HTR-8/SVneo (cell line): ENCODE measurements around the gene ERV3-1.
"Not testable (repeated sequence)": the region's sequence is repeated elsewhere in the genome, so short reads cannot be mapped to it uniquely, and the experiment has no call there.

ENCODE experiments used
- DNase-seq: peaks from one replicate; pipeline ENCODE4 v3.0.0; 2011; ENCODE audit warnings: low spot score, mixed read lengths; ENCODE audit not compliant: insufficient read length
- FAIRE-seq: peaks from 2 replicates; lab custom pipeline; 2011; peaks lifted over from hg19 to GRCh38; lab: Jason Lieb, UNC

ERV3-1 gene

DNA sequence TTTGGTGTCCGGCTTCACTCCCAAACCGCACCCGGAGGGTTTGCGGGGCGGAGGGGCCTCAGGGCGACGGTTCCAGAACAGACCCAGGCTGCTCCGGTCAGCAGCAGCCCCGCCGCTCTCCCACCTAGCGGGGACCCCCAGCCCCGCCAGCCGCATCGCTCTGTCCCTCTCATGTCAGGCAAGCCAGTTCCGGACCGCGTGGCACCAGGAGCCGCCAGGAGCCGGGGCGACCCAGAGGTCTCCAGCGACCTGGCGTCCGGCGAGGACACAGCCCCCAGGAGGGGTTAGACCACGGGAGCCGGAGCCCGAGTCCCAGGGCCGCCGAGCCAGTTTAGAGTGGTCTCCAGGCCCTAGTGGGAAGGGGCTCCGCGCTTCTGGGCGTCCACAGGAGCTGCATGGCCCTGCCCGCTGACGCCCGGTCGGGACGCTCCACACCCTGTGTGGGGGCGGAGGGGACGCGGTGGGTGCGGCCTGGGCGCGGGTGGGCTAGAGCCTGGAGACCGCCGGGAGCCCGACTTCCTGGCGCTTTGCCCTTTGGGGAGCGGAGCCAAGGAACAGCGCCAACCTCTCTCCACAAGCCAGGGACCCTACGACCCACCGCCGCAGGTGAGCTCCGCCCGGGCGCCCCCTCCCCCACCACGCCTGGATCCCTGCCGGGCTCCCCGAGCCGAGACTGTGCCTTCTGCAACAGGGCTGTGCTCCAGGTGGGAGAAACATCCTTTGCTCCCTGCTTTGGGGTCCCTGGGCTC, 59.1 kb downstream of the ERV3-1 start:
- FAIRE-seq (no peak), DNase-seq (no peak)

DNA sequence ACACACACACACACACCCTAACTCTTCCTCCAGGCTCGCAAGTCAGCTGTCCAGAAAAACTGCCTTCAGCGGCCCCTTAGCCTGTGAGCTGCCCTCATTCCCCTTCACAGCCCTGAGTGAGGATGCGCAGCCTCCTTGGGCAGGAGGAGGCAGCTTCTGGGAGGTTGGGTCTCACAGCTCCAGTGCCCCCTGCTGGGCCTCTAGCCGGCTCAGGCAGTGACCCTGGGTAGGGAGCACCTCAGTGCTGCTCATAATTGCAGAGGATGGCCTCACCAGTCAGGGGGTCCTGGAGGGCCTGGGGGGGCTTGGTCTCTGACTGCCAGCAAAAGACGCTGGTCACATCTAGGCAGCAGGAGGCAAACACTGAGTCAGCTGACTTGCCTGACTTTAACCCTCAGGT, 59.7 kb downstream of the ERV3-1 start:
- FAIRE-seq: no peak
- no peak for DNase-seq

DNA sequence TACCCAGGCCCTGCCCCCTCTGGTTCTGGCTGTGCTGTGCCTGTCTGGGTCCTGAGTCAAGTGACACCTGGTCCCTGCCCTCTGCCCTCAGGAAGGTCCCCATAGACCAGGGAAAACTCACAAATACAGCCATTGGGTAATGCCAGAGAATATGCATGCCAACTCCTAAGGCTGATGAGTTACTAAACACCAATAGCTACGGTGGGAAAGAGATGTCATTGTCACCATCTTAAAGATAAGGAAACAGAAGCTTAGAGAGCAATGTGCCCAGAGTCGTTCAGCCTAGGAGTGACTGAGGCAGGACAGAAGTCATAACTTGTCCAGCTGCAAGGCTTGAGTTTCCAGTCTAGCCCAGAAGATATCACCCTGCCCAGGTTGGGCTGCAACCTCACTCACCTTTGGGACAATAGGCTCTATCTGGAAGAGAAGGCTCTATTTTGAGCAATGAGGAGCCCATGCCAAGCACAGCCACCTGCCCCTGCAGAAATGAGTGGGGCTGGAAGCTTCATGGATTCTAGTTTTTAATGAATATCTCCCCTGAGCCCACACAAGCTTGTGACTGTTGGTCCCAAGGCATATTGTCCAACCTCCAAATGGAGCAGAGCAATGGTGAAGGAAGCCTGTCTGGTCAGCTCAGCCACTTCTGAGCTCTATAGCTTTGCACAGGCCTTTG, 60.8 kb downstream of the ERV3-1 start:
- no peak for DNase-seq
- FAIRE-seq: no peak

DNA sequence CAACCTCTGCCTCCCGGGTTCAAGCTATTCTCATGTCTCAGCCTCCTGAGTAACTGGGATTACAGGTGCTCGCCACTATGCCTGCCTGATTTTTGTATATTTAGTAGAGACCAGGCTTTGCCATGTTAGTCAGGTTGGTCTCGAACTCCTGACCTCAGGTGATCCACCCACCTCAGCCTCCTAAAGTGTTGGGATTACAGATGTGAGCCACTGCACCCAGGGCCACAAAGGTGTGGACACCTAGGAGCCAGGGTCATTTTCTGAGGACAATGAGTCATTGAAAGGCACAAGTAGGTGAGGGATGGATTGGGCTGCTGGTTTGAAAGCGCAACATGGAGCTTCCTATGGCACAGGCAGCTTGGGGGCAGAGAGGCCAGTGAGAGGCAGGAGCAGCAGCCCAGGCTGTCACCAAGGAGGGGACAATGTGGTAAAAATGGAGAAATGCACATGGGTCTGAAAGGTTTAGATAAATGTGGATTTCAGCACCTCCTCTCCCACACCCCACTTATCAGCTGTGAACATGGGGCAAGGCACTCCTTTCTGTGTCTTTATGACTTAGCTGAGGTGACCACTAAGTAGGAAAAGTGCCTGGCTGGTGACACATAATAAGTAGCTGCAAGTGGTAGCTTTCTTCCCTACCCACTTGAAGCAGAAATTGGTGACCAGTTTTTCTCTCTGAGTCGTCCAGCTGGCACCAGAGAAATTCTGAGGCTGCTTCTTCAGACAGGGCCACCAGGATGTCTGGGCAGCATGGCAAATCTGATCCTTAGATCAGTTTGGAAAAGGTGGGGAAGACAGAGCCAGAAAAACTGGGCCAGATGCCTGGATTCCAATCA, 61.6 kb downstream of the ERV3-1 start:
- DNase-seq: not testable (repeated sequence)

More for the DNA sequence above, 61.6 kb downstream of the ERV3-1 start:
- FAIRE-seq: not testable (repeated sequence)
